WTC11 (cell line): ENCODE results near the gene PNPLA8. TPM values are rescaled to one million over a fixed set of nuclear protein-coding genes. Genes with fewer than 3 reads are reported as not detected.

Experiments used
- ATAC-seq: fragments of 200-7000 bp; cut with Tn5 transposase; 2 replicates; pipeline ENCODE4 v1.10.0; 2021; ENCODE audit warnings: mild to moderate bottlenecking, moderate library complexity
- CTCF ChIA-PET: fragments of 300-600 bp; sonication (Branson Sonifier 250); formaldehyde crosslinking; loops from one replicate; lab custom pipeline; 2021; ENCODE audit warnings: antibody characterized with exemption; lab: Charles Lee
- POLR2A ChIA-PET: fragments of 350-600 bp; sonication (Branson Sonifier 250); formaldehyde crosslinking; loops from one replicate; lab custom pipeline; 2021; ENCODE audit warnings: antibody characterized with exemption; lab: Charles Lee
- DNase-seq: peaks from one replicate; pipeline ENCODE4 v3.0.0; 2021; ENCODE audit warnings: low spot score
- H3K27ac Mint-ChIP-seq: 2 replicates; pipeline ENCODE4 v1.8.0; 2021; ENCODE audit warnings: mixed read lengths
- H3K27me3 Mint-ChIP-seq: 2 replicates; pipeline ENCODE4 v1.8.0; 2021; ENCODE audit warnings: low read depth, mild to moderate bottlenecking, moderate library complexity, mixed read lengths
- H3K36me3 Mint-ChIP-seq: 2 replicates; pipeline ENCODE4 v1.8.0; 2021; ENCODE audit warnings: mixed read lengths
- H3K4me1 Mint-ChIP-seq: 2 replicates; pipeline ENCODE4 v1.8.0; 2022; ENCODE audit warnings: mixed read lengths
- H3K4me3 Mint-ChIP-seq: 2 replicates; pipeline ENCODE4 v1.8.0; 2021; ENCODE audit warnings: mild to moderate bottlenecking, moderate library complexity, mixed read lengths
- H3K9me3 Mint-ChIP-seq: 2 replicates; pipeline ENCODE4 v1.8.0; 2021; ENCODE audit warnings: mixed read lengths
- AFF4 ChIP-seq: sonication (generic); formaldehyde crosslinking; IDR thresholded peaks from 2 replicates; pipeline ENCODE4 v1.8.1; 2023; ENCODE audit warnings: mild to moderate bottlenecking, missing genetic modification reagents, borderline replicate concordance
- ATF2 ChIP-seq: sonication (generic); formaldehyde crosslinking; IDR thresholded peaks from 2 replicates; pipeline ENCODE4 v1.8.1; 2022; ENCODE audit warnings: low read depth, missing genetic modification reagents, borderline replicate concordance
- CTCF ChIP-seq: fragments of 200-600 bp; IDR thresholded peaks from 2 replicates; pipeline ENCODE4 v1.8.0; 2022; ENCODE audit warnings: antibody characterized with exemption
- ESRRA ChIP-seq: sonication (generic); formaldehyde crosslinking; IDR thresholded peaks from 2 replicates; pipeline ENCODE4 v1.8.1; 2022; ENCODE audit warnings: mild to moderate bottlenecking, missing genetic modification reagents, borderline replicate concordance
- FOXP4 ChIP-seq: sonication (generic); formaldehyde crosslinking; IDR thresholded peaks from 2 replicates; pipeline ENCODE4 v1.8.0; 2022; ENCODE audit warnings: mild to moderate bottlenecking, missing genetic modification reagents
- GABPB1 ChIP-seq: sonication (generic); formaldehyde crosslinking; IDR thresholded peaks from 2 replicates; pipeline ENCODE4 v1.8.1; 2023; ENCODE audit warnings: mild to moderate bottlenecking, missing genetic modification reagents
- GTF2I ChIP-seq: fragments of 250-450 bp; sonication (Bioruptor Pico); conservative IDR thresholded peaks from 2 replicates; pipeline ENCODE4 v1.4.0; 2021; ENCODE audit warnings: mild to moderate bottlenecking
- JAZF1 ChIP-seq: fragments of 250-450 bp; sonication (Bioruptor Pico); IDR thresholded peaks from 2 replicates; pipeline ENCODE4 v1.9.0; 2021; ENCODE audit warnings: moderate library complexity, mild to moderate bottlenecking, inconsistent platforms
- KAT7 ChIP-seq: sonication (generic); formaldehyde crosslinking; IDR thresholded peaks from 2 replicates; pipeline ENCODE4 v1.8.1; 2023; ENCODE audit warnings: missing genetic modification reagents, mild to moderate bottlenecking, borderline replicate concordance
- MYBL2 ChIP-seq: sonication (generic); formaldehyde crosslinking; IDR thresholded peaks from 2 replicates; pipeline ENCODE4 v1.8.1; 2023; ENCODE audit warnings: mild to moderate bottlenecking, moderate library complexity, missing genetic modification reagents
- NR3C1 ChIP-seq: sonication (generic); formaldehyde crosslinking; conservative IDR thresholded peaks from 2 replicates; pipeline ENCODE4 v1.8.1; 2023; ENCODE audit warnings: low read depth, mild to moderate bottlenecking, missing genetic modification reagents
- PREB ChIP-seq: sonication (generic); formaldehyde crosslinking; IDR thresholded peaks from 2 replicates; pipeline ENCODE4 v1.8.1; 2022; ENCODE audit warnings: mild to moderate bottlenecking, missing genetic modification reagents, moderate library complexity, borderline replicate concordance
- PRRX2 ChIP-seq: fragments of 250-450 bp; sonication (Bioruptor Pico); IDR thresholded peaks from 2 replicates; pipeline ENCODE4 v1.8.0; 2021; ENCODE audit warnings: mild to moderate bottlenecking
- SP1 ChIP-seq: sonication (generic); formaldehyde crosslinking; conservative IDR thresholded peaks from 2 replicates; pipeline ENCODE4 v1.8.1; 2022; ENCODE audit warnings: missing genetic modification reagents
- TEAD1 ChIP-seq: sonication (generic); formaldehyde crosslinking; IDR thresholded peaks from 2 replicates; pipeline ENCODE4 v1.8.0; 2022; ENCODE audit warnings: mild to moderate bottlenecking, missing genetic modification reagents
- TEAD4 ChIP-seq: sonication (generic); formaldehyde crosslinking; IDR thresholded peaks from 2 replicates; pipeline ENCODE4 v1.8.0; 2022; ENCODE audit warnings: mild to moderate bottlenecking, missing genetic modification reagents
- USF2 ChIP-seq: sonication (generic); formaldehyde crosslinking; IDR thresholded peaks from 2 replicates; pipeline ENCODE4 v1.8.1; 2023; ENCODE audit warnings: mild to moderate bottlenecking, missing genetic modification reagents, moderate library complexity
- ZMAT4 ChIP-seq: fragments of 250-450 bp; sonication (Bioruptor Pico); IDR thresholded peaks from 2 replicates; pipeline ENCODE4 v1.9.0; 2021; ENCODE audit warnings: mild to moderate bottlenecking
- ZNF219 ChIP-seq: sonication (generic); formaldehyde crosslinking; IDR thresholded peaks from 2 replicates; pipeline ENCODE4 v1.8.0; 2023; ENCODE audit warnings: missing genetic modification reagents, mild to moderate bottlenecking, borderline replicate concordance
- ZNF317 ChIP-seq: sonication (generic); formaldehyde crosslinking; IDR thresholded peaks from 2 replicates; pipeline ENCODE4 v1.8.1; 2023; ENCODE audit warnings: low read depth, mild to moderate bottlenecking, moderate library complexity, missing genetic modification reagents, borderline replicate concordance
- ZNF423 ChIP-seq: fragments of 250-450 bp; sonication (Bioruptor Pico); IDR thresholded peaks from 2 replicates; pipeline ENCODE4 v2.1.2; 2022; ENCODE audit warnings: mild to moderate bottlenecking, moderate library complexity
- ZNF671 ChIP-seq: fragments of 250-450 bp; sonication (Bioruptor Pico); IDR thresholded peaks from 2 replicates; pipeline ENCODE4 v1.8.0; 2021; ENCODE audit warnings: mild to moderate bottlenecking
- ZSCAN18 ChIP-seq: fragments of 250-450 bp; sonication (Bioruptor Pico); IDR thresholded peaks from 2 replicates; pipeline ENCODE4 v2.1.2; 2022; ENCODE audit warnings: mild to moderate bottlenecking, moderate library complexity
- total RNA-seq: library from RNA; stranded (reverse); gene quantifications from 3 replicates; pipeline ENCODE4 v1.2.3, GENCODE V29; 2021

PNPLA8 gene
- total RNA-seq, 1 experiment from 2014 or later, result 12.4 TPM

- Mint-ChIP-seq H3K4me3 (no peak overlapping the region), H3K4me1 (peaks cover 12% of the 10 kb centered on the region)
- CTCF ChIA-PET, result no interaction called here
- no peak for TF ChIP-seq NR3C1 (CRISPR knock-in tag)
- TF ChIP-seq ZNF219 (CRISPR knock-in tag), result no peak
- TF ChIP-seq ATF2 (CRISPR knock-in tag), result no peak
- no peak for TF ChIP-seq ZMAT4 (CRISPR knock-in tag)
- no peak for TF ChIP-seq ZNF423 (CRISPR knock-in tag)
- TF ChIP-seq TEAD1 (CRISPR knock-in tag), result no peak
- TF ChIP-seq ZNF671, result no peak
- no peak for TF ChIP-seq TEAD4
- TF ChIP-seq, all 79 proteins: peak for 0
- H3K36me3 Mint-ChIP-seq, result no peaks in the 10 kb centered on the region
- H3K27ac Mint-ChIP-seq, result no peak overlapping the region
- H3K9me3 Mint-ChIP-seq, result no peaks in the 10 kb centered on the region
- DNase-seq (no peak), ATAC-seq (no peak)
- peaks cover 5% of the 10 kb centered on the region for H3K27me3 Mint-ChIP-seq
- POLR2A ChIA-PET, result interaction anchor here (0.6 kb wide), 1 partner anchor 396 kb away, joined by 8 read pairs; no protein-coding TSS in a partner anchor
These were observed 62.3 kb downstream of the PNPLA8 start for GRCh38 chr7:108463613-108464012.

GRCh38 chr7:108461840-108462239, 64.1 kb downstream of the PNPLA8 start:
- no peak overlapping the region for H3K4me3 Mint-ChIP-seq
- peaks cover 23% of the 10 kb centered on the region for H3K27me3 Mint-ChIP-seq
- H3K36me3 Mint-ChIP-seq, result no peaks in the 10 kb centered on the region
- H3K27ac Mint-ChIP-seq, result no peak overlapping the region
- ATAC-seq, result no peak
- no peaks in the 10 kb centered on the region for H3K9me3 Mint-ChIP-seq
- H3K4me1 Mint-ChIP-seq, result peaks cover 17% of the 10 kb centered on the region
- no peak for DNase-seq
- POLR2A ChIA-PET, result no interaction called here
- CTCF ChIA-PET, result no interaction called here
- no peak for TF ChIP-seq PREB
- TF ChIP-seq ZNF423 (CRISPR knock-in tag), result no peak
- no peak for TF ChIP-seq ZSCAN18 (CRISPR knock-in tag)
- no peak for TF ChIP-seq GTF2I (CRISPR knock-in tag)
- TF ChIP-seq MYBL2 (CRISPR knock-in tag), result no peak
- no peak for TF ChIP-seq SP1
- no peak for TF ChIP-seq ZNF317 (CRISPR knock-in tag)
- TF ChIP-seq TEAD4, result no peak
- TF ChIP-seq ESRRA, result no peak
- TF ChIP-seq KAT7 (CRISPR knock-in tag), result no peak
- TF ChIP-seq JAZF1 (CRISPR knock-in tag), result no peak
- no peak for TF ChIP-seq AFF4
- TF ChIP-seq CTCF, result no peak
- no peak for TF ChIP-seq USF2
- no peak for TF ChIP-seq FOXP4 (CRISPR knock-in tag)
- no peak for TF ChIP-seq PRRX2 (CRISPR knock-in tag)
- no peak for TF ChIP-seq GABPB1 (CRISPR knock-in tag)
